HG03103 (cell line): ENCODE data around the gene SUB1.
"Not testable (repeated sequence)": the region's sequence is repeated elsewhere in the genome, so short reads cannot be mapped to it uniquely, and the experiment has no call there.

Source experiments
- ATAC-seq: cut with Tn5 transposase; IDR thresholded peaks from one replicate; pipeline ENCODE4 v1.9.1; 2021; ENCODE audit warnings: low read depth; ENCODE audit not compliant: unreplicated experiment

Gene SUB1

DNA sequence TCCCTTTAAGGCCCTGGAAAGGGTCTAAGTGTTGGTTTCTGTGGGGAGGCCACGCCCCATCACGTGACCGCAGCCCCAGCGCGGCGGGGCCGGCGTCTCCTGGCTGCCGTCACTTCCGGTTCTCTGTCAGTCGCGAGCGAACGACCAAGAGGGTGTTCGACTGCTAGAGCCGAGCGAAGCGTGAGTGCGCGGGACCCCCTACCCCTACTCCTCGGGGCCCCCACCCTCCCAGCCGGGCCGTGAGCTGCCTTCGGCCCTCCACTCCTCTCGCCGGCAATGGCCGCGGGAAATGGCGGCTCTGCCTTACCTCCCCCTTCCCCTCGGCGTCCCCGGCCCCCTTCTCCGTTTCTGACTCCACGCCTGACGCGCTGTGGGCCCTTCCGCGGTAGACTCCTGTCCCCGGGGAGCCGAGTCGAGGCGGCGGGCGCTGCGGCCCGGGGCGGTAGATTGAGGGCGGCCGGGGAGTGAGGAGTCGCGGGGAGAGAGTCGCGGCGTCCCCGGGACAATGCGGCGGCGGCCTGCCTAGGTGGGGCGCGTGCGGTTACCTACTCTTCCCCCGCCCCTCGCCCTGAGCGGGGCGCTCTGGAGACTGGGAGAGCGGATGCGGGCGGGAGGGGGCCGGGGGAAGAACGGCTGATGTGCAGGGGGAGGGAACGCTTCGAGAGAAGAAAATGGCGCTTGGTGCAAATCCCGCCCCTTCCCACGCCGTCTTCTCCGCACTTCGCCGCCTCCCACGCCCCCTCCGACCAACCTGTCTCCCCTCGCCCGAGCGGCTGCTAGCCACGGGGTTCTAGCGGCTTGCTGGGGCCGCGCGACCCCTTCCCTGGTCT, at the start of gene SUB1:
TSS of gene SUB1 (plus strand) at position 112 of the 830 bp plus-strand sequence. CDS start 2,956 bp downstream, outside the sequence.
- peak; percentile 34 for ATAC-seq

DNA sequence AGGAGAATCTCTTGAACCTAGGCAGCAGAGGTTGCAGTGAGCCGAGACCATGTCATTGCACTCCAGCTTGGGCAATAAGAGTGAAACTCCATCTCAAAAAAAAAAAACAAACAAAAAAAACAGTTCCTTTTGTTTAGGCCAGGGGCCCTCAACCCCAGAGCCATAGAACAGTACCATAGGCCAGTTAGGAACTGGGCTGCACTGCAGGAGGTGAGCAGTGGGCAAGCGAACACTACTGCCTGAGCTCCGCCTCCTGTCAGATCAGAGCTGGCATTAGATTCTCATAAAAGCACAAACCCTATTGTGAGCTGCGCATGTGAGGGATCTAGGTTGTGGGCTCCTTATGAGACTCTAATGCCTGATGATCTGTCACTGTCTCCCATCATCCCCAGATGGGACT, 49.1 kb upstream of the SUB1 start:
- no peak for ATAC-seq

GRCh38 chr5:32537437-32538029, 47.8 kb upstream of the SUB1 start:
- peak; percentile 2 for ATAC-seq

- ATAC-seq, result peak; percentile 74
Measured at GRCh38 chr5:32538031-32538547, 47.3 kb upstream of the SUB1 start.

DNA sequence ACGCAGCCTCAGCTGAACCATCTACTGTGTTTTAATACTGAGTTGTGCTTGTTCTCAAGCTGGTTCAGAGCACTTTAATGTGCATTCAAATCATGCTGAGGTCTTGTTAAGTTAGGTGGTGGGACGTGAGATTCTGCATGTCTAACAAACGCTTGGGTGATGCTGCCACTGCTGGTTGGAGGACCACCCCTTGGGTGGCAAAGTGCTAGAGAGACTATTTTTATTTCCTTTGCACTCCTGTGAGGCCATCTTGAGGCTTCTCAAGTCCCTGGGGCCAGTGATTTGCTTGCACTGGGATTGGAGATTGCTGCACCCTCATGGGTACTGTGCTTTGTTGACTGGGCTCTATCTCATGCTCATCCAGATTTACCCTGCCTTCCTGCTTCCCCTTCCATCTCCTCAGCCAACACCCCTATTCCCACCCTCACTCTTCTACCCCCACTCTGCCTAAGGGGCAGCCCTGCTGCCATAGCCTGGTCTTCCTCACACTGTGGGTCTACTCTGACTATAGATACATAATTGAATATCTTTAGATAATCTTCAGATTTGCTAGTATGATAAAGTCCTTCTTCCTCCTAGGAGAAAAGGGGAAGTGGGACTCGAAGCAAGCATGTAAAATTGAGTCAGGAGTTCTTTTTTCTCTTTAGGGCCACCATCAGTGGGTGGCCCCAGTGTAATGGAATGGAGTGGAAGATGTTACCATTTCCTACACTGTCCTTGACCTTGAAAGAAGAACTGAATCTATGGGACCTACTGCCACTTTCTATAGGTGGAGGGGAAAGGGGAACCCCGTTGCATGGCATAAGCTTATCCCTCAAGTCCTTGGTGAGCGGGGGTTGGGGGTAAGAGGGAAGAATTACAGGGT, 45.1 kb upstream of the SUB1 start:
- no peak for ATAC-seq

DNA sequence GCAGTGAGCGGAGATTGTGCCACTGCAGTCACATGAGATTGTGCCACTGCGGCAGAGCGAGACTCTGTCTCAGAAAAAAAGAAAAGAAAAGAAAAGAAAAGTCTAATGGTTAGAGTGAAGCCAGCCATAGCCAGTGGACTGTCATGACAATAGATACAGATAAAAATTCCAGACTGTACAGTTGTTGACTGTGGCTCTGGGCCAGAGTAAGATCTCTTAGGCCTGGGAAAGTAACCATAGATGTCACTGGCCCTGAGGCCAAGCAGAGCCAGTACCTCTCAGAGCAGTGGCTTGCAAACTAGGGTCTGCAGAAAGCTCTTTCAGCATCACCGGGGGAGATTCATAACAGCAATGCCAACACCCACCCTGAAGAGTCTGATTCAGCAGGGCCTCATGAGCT, 44.1 kb upstream of the SUB1 start:
- ATAC-seq, result no peak

DNA sequence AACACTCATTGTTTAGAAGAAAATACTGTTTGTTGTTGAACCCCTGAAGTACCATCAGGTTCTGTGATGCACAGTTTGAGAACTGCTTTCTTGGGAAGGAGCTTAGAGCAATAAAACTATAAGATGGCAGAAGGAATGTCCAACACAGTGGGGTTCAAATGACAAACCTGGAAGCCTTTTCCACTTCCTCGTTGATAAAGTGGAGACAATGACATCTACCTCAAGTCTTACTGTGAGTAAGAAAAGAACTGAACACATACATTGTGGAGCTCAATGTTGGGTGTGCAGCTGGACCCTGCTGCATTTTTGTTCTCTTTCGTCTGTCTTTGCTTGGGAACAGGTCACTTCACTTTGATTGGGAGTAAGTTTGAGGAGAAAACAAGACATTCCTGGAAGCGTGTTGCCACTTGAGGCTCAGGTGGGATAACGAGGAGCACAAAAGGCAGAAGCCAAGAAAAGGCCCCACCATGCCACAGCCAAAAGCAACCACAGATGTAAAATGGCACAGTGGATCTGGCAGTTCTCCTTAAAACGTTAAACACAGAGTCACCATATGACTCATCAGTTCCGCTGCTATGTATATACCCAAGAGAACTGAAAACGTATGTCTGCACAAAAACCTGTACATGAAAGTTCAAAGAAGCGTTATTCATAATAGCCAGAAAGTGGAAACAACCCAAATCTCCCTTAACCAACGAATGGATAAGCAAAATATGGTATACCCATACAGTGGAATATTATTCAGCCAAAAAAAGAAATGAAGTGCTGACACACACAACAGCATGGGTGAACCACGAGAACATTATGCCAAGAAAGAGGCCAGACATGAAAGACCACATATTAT, 42.9 kb upstream of the SUB1 start:
- peak; percentile 69 for ATAC-seq

GRCh38 chr5:32543291-32543690, 42.1 kb upstream of the SUB1 start:
- no peak for ATAC-seq

DNA sequence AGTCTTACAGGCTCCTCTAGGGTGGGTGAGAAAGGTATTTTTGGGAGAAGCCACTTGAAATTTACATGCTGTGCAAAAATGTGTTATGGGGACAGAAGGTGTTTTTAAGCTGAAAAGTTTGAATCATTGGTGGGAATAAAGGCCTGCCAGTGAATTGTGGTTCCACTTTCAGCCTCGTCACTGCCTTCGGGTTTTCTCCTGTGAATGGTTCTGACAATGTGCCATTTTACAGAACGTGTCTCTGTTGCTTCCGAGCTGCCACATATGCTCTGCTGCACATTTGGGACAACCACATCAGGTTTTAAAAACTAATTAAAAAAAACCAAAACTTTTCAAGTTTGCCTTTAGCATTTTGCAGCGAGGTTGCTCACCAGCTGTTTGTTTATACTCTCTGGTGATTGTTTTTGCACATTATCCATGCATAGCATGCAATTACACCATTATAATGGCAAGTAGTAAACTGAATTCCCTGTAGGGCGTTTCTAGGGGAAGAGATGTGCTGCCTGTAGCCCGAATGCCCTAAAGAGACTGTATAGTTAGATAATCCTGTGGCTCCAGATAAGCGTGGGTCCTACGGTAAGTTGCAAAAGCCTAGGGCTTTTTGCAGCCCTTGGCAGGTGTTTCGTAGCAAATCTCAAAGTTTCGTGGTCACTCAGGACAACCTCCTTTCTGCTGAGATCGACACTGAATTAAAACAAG, 40.1 kb upstream of the SUB1 start:
- ATAC-seq, result no peak

- ATAC-seq, result no peak
Measured at GRCh38 chr5:32551194-32551593, 34.2 kb upstream of the SUB1 start.

GRCh38 chr5:32551865-32552264, 33.5 kb upstream of the SUB1 start:
- no peak for ATAC-seq

DNA sequence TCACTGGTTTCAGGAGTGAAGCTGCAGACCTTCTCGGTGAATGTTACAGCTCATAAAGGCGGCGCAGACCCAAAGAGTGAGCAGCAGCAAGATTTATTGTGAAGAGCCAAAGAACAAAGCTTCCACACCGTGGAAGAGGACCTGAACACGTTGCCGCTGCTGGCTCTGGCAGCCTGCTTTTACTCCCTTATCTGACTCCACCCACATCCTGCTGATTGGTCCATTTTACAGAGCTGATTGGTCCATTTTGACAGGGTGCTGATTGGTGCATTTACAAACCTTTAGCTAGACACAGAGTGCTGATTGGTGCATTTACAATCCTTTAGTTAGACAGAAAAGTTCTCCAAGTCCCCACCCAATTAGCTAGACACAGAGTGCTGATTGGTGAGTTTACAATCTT, 32.9 kb upstream of the SUB1 start:
- ATAC-seq, result not testable (repeated sequence)

DNA sequence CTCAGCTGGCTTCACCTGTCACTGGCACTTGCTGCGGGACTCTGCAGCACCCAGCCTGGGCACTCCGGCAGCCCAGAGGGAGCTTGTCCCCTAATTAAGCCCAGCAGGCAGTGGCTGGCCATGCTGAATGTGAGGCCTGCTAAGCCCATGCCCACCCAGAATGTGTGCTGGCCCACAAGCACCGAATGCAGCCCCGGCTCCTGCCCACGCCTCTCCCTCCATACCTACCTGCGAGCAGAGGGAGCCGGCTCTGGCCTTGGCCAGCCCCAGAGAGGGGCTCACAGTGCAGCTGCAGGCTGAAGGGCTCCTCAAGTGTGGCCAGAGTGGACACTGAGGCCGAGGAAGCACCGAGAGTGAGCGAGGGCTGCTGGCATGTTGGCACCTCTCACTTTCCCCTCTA, 32.4 kb upstream of the SUB1 start:
- ATAC-seq, result no peak

- ATAC-seq, result not testable (repeated sequence)
Measured at GRCh38 chr5:32554181-32554780, 31.1 kb upstream of the SUB1 start.

GRCh38 chr5:32556543-32556942, 28.8 kb upstream of the SUB1 start:
- ATAC-seq, result not testable (repeated sequence)

DNA sequence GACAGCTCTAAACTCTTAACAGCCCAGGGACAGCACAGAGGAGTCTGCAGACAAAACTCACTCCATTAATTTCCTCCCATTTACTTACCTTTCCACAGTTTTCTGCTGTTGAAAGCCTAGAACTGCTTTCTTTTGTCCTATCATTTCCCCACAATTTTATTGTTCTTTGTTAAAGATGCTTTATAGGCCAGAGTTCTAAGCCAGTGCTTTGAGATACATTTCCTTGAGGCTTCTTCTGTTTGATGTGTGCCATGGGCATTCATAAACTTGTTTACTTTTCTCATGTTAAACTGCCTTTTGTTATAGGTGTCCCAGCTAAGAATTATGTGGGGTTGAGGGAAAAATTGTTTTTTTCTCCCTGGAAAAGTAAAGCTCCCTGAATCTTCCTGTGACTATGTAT, 25.9 kb upstream of the SUB1 start:
- ATAC-seq, result no peak

- ATAC-seq, result no peak
Measured at GRCh38 chr5:32559921-32560320, 25.4 kb upstream of the SUB1 start.

- ATAC-seq, result no peak
Measured at GRCh38 chr5:32562056-32562455, 23.3 kb upstream of the SUB1 start.

DNA sequence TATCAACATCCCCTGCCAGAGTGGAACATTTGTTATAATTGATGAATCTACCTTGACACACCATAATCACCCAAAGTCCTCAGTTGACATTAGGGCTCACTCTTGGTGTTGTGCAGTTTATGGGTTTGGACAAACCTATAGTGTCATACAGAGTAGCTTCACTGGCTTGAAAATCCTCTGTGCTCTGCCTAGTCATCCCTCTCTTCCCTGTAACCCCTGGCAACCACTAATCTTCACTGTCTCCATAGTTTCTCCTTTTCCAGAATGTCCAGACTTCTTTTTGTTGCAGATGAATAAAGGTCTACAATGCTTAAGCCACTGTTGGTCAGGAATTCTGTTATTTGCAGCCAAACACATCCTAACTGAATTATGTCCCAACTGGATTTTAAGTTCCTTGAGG, 22.5 kb upstream of the SUB1 start:
- ATAC-seq, result no peak
